Endometrium (tissue), 2 donors: Measurements from ENCODE around the gene BCAS2.

ENCODE experiments used
- FAIRE-seq: peaks from 2 replicates; lab custom pipeline; 2012; peaks lifted over from hg19 to GRCh38; lab: Jason Lieb, UNC
- donor health status: control.
- donor health status: control.

BCAS2 gene

GRCh38 chr1:114558544-114558943 is 22.9 kb downstream of the BCAS2 start:
- FAIRE-seq, result no peak

- no peak for FAIRE-seq
Observed at GRCh38 chr1:114554577-114554976, 26.8 kb downstream of the BCAS2 start.

- no peak for FAIRE-seq
Observed at GRCh38 chr1:114552106-114552639, 29.2 kb downstream of the BCAS2 start.

GRCh38 chr1:114551400-114551799 is 30.0 kb downstream of the BCAS2 start:
- no peak for FAIRE-seq

GRCh38 chr1:114550336-114550735 is 31.1 kb downstream of the BCAS2 start:
- FAIRE-seq, result no peak

- no peak for FAIRE-seq
Observed at GRCh38 chr1:114549137-114549536, 32.3 kb downstream of the BCAS2 start.

- FAIRE-seq, result no peak
Observed at GRCh38 chr1:114547076-114547475, 34.3 kb downstream of the BCAS2 start.

GRCh38 chr1:114545796-114546195 is 35.6 kb downstream of the BCAS2 start:
- FAIRE-seq, result no peak

GRCh38 chr1:114545315-114545714 is 36.1 kb downstream of the BCAS2 start:
- FAIRE-seq, result no peak

GRCh38 chr1:114540821-114541220 is 40.6 kb downstream of the BCAS2 start:
- no peak for FAIRE-seq

GRCh38 chr1:114540272-114540671 is 41.1 kb downstream of the BCAS2 start:
- FAIRE-seq, result no peak

- no peak for FAIRE-seq
Observed at GRCh38 chr1:114536043-114536442, 45.4 kb downstream of the BCAS2 start.

- no peak for FAIRE-seq
Observed at GRCh38 chr1:114535401-114535800, 46.0 kb downstream of the BCAS2 start.

GRCh38 chr1:114531094-114531493 is 50.3 kb downstream of the BCAS2 start:
- FAIRE-seq, result no peak

- no peak for FAIRE-seq
Observed at GRCh38 chr1:114530224-114530623, 51.2 kb downstream of the BCAS2 start.

GRCh38 chr1:114524944-114525343 is 56.5 kb downstream of the BCAS2 start:
- FAIRE-seq, result no peak

GRCh38 chr1:114522264-114522575 is 59.2 kb downstream of the BCAS2 start:
- FAIRE-seq, result no peak

GRCh38 chr1:114521396-114522263 is 59.8 kb downstream of the BCAS2 start:
- FAIRE-seq, result no peak
